Suprapubic skin (tissue), 4 donors: Measurements from ENCODE around the gene TF.

Experiments
- POLR2A ChIP-seq, 2 donors: fragments of 450-650 bp; IDR thresholded peaks; one replicate each; pipeline ENCODE4 v1.6.1; 2017; ENCODE audit warnings: antibody characterized with exemption in 2 of 2, mild to moderate bottlenecking in 2 of 2, moderate library complexity in 2 of 2
- POLR2AphosphoS5 ChIP-seq, 3 donors: sonication (generic); formaldehyde crosslinking; IDR thresholded peaks; one replicate each; pipeline ENCODE4 v1.6.1; 2017; ENCODE audit warnings: antibody characterized with exemption in 3 of 3
- TF ChIP-seq, protein P1 (sequence below), 2 donors: fragments of 200-600 bp in 1 of 2; fragments of 450-650 bp in 1 of 2; sonication (generic) in 1 of 2; IDR thresholded peaks; one replicate each; pipeline ENCODE4 v1.5.1; 2016 to 2019; ENCODE audit warnings: antibody characterized with exemption in 2 of 2, mild to moderate bottlenecking in 1 of 2, moderate library complexity in 1 of 2

DNA sequence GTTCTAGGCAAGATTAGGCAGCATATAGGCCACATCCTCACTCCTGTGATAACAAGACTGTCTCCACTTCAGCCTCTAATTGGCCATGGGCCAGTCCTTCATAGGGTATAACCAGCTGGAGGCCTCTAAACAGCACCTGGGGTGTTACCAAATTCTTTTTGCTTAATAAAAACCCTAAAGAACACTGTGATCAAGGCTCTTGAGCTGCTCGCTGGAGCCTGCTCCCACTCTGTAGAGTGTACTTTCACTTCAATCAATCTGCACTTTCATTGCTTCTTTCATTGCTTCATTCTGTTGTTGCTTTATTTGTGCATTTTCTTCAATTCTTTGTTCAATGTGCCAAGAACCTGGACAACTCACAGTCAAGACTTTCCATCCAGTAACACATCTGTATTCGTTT is 48.2 kb upstream of the TF start:
- TF ChIP-seq POLR2A (IDR thresholded peaks at IDR 0.05) (no peak), POLR2AphosphoS5 (IDR thresholded peaks at IDR 0.05) (no peak)
- TF ChIP-seq, protein P1, sequence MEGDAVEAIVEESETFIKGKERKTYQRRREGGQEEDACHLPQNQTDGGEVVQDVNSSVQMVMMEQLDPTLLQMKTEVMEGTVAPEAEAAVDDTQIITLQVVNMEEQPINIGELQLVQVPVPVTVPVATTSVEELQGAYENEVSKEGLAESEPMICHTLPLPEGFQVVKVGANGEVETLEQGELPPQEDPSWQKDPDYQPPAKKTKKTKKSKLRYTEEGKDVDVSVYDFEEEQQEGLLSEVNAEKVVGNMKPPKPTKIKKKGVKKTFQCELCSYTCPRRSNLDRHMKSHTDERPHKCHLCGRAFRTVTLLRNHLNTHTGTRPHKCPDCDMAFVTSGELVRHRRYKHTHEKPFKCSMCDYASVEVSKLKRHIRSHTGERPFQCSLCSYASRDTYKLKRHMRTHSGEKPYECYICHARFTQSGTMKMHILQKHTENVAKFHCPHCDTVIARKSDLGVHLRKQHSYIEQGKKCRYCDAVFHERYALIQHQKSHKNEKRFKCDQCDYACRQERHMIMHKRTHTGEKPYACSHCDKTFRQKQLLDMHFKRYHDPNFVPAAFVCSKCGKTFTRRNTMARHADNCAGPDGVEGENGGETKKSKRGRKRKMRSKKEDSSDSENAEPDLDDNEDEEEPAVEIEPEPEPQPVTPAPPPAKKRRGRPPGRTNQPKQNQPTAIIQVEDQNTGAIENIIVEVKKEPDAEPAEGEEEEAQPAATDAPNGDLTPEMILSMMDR (IDR thresholded peaks at IDR 0.05): no peak
